ENCODE measurements around the gene SLC35F4. TPM values are rescaled to one million over a fixed set of nuclear protein-coding genes. Genes with fewer than 3 reads are reported as not detected.

The SLC35F4 gene
- total and polyA plus RNA-seq, 2 of the 8 experiments (the other 6 are each of a cell fraction or from before 2014, with no cell fraction given): not detected

GRCh38 chr14:57869617-57870016 is 3.7 kb upstream of the SLC35F4 start:
- no peak for TF ChIP-seq ASH2L (IDR thresholded peaks at IDR 0.05; ENCODE audit: low read length)
- peak; percentile 89 for TF ChIP-seq MAFK (IDR thresholded peaks at IDR 0.05; ENCODE audit: low read depth, low read length)
- TF ChIP-seq BACH1 (IDR thresholded peaks at IDR 0.05; ENCODE audit: low read length): peak; percentile 97
- peaks cover 9% of the 10 kb centered on the region; the same call in 1 of the 2 replicates for H3K23me2 ChIP-seq (ENCODE audit: low read depth, low read length)
- H3K23ac ChIP-seq (ENCODE audit: insufficient read length): no peak overlapping the region
- no peak overlapping the region for H4K91ac ChIP-seq (replicated peaks; ENCODE audit: insufficient read length, low read length)
- no peak overlapping the region for H3K14ac ChIP-seq (ENCODE audit: insufficient read length)
- no peaks in the 10 kb centered on the region for H4K20me1 ChIP-seq (replicated peaks in 1 of 2; ENCODE audit: control insufficient read depth in 1 of 2, insufficient read depth in 2 of 2, low read length in 2 of 2)
- no peak overlapping the region for H3K4me3 ChIP-seq (ENCODE audit: extremely low read depth in 1 of 4, insufficient read depth in 2 of 4, low read depth in 3 of 4, low read length in 4 of 4)
- no peak overlapping the region for H2BK20ac ChIP-seq (ENCODE audit: low read length)
- H3K79me1 ChIP-seq (ENCODE audit: low read depth, low read length): no peaks in the 10 kb centered on the region
- no peak overlapping the region for H3K9ac ChIP-seq (replicated peaks in 1 of 4; ENCODE audit: extremely low read depth in 1 of 4, low read depth in 3 of 4, low read length in 3 of 4)
- H2BK15ac ChIP-seq (ENCODE audit: low read length): no peak overlapping the region
- H4K8ac ChIP-seq (ENCODE audit: extremely low read depth, insufficient read depth, low read length): no peak overlapping the region
- no peak for DNase-seq (ENCODE audit: low read depth in 1 of 2, low spot score in 2 of 2)
- no peaks in the 10 kb centered on the region for H3K9me3 ChIP-seq (ENCODE audit: insufficient read depth in 2 of 2, low read depth in 1 of 2, low read length in 1 of 2)
- H3K18ac ChIP-seq (ENCODE audit: extremely low read depth, low read length): no peak overlapping the region; the same call in 1 of the 2 replicates
- H3K27me3 ChIP-seq (replicated peaks in 1 of 4; ENCODE audit: control insufficient read depth in 3 of 4, extremely low read depth in 1 of 4, insufficient read depth in 3 of 4, low read length in 3 of 4): peaks cover 7 to 17% (median 14%) of the 10 kb centered on the region in 4 experiments
- no peak overlapping the region for H2BK12ac ChIP-seq (ENCODE audit: low read depth, low read length)
- H3K79me2 ChIP-seq (ENCODE audit: control insufficient read depth in 1 of 2, insufficient read depth in 2 of 2, low read length in 2 of 2): no peaks in the 10 kb centered on the region
- POLR2A ChIA-PET (ENCODE audit: partially characterized antibody): no interaction called here
- no peak overlapping the region for H2AFZ ChIP-seq (ENCODE audit: low read length)
- no peak overlapping the region for H2BK5ac ChIP-seq (ENCODE audit: low read depth, low read length)
- H3K36me3 ChIP-seq (ENCODE audit: control insufficient read depth in 2 of 4, insufficient read depth in 4 of 4, low read length in 3 of 4): no peaks in the 10 kb centered on the region
- H2BK120ac ChIP-seq (replicated peaks; ENCODE audit: low read depth, low read length): no peak overlapping the region
- H2AK5ac ChIP-seq (ENCODE audit: low read depth, low read length): no peak overlapping the region
- no peak overlapping the region for H3K4ac ChIP-seq (replicated peaks; ENCODE audit: insufficient read length, low read depth, low read length)
- H3K56ac ChIP-seq (replicated peaks; ENCODE audit: insufficient read length, low read depth, low read length): no peak overlapping the region
- no peak overlapping the region for H3K4me2 ChIP-seq (ENCODE audit: insufficient read depth in 1 of 2, low read depth in 2 of 2, low read length in 2 of 2)
- CTCF ChIA-PET (ENCODE audit: partially characterized antibody): interaction anchor here (0.8 to 2.4 kb wide), 3 partner anchors 31 to 177 kb away, joined by 3 to 12 read pairs (median 8); no protein-coding TSS in a partner anchor
- H3K4me1 ChIP-seq (replicated peaks in 1 of 4; ENCODE audit: control insufficient read depth in 3 of 4, insufficient read depth in 4 of 4, low read length in 3 of 4): peaks cover 0 to 7% (median 3%) of the 10 kb centered on the region in 4 experiments; a peak in 5 of 7 replicates
- no peak overlapping the region for H3K27ac ChIP-seq (ENCODE audit: low read depth, low read length)
- no peak for FAIRE-seq
- no peak overlapping the region for H4K5ac ChIP-seq (ENCODE audit: insufficient read length, low read depth, low read length)
